GM12878 (cell line): ENCODE results near the gene HHIPL1. TPM values are rescaled to one million over a fixed set of nuclear protein-coding genes. Genes with fewer than 3 reads are reported as not detected.

ENCODE experiments used
- ATAC-seq: fragments of 200-7000 bp; cut with Tn5 transposase; 3 replicates; pipeline ENCODE4 v1.9.1; 2020; ENCODE audit warnings: mild to moderate bottlenecking, moderate library complexity
- BruUV-seq: library from RNA; stranded (reverse); fragments of 400-500 nt; replicated peaks from 2 replicates; lab custom pipeline; 2021; lab: Mats Ljungman, UMichigan
- CTCF ChIA-PET: fragments of 300-600 bp; sonication (Branson Sonifier 250); formaldehyde crosslinking; extraction: SDS; loops from one replicate; lab custom pipeline; 2021; ENCODE audit warnings: inconsistent platforms; lab: Yijun Ruan, JAX
- POLR2A ChIA-PET: fragments of 350-600 bp; formaldehyde crosslinking; extraction: SDS; loops from one replicate; lab custom pipeline; 2021; ENCODE audit warnings: inconsistent platforms; lab: Charles Lee
- RAD21 ChIA-PET: fragments of 300-600 bp; sonication (Branson Sonifier 250); formaldehyde crosslinking; loops from one replicate; lab custom pipeline; 2023; ENCODE audit warnings: antibody characterized with exemption; ENCODE audit not compliant: unreplicated experiment; lab: Charles Lee
- SMC1A ChIA-PET: fragments of 300-600 bp; sonication (Branson Sonifier 250); formaldehyde crosslinking; loops from one replicate; lab custom pipeline; 2023; ENCODE audit not compliant: unreplicated experiment, uncharacterized antibody; lab: Charles Lee
- DNase-seq: peaks from one replicate; pipeline ENCODE4 v3.0.0-alpha.2; 2011; ENCODE audit warnings: low read depth, low spot score
- FAIRE-seq: peaks from 3 replicates; lab custom pipeline; 2011; peaks lifted over from hg19 to GRCh38; lab: Jason Lieb, UNC
- H2AFZ ChIP-seq: 2 replicates; pipeline ENCODE4 v1.6.0; 2011; ENCODE audit warnings: low read depth, low read length, control low read depth; ENCODE audit not compliant: control insufficient read depth
- H3K27ac ChIP-seq: 2 replicates; pipeline ENCODE4 v1.5.1; 2011; ENCODE audit warnings: control low read depth; ENCODE audit not compliant: control insufficient read depth, insufficient read depth
- H3K27me3 ChIP-seq, 2 experiments: replicated peaks in 1 of 2; 2 replicates each; pipeline versions ENCODE4 v1.6.0 to v1.6.1; 2011; ENCODE audit warnings: low read length in 1 of 2; ENCODE audit not compliant: control insufficient read depth in 2 of 2, insufficient read depth in 2 of 2
- H3K36me3 ChIP-seq, 2 experiments: 2 replicates each; pipeline ENCODE4 v1.5.1; 2011; ENCODE audit warnings: low read length in 1 of 2; ENCODE audit not compliant: control insufficient read depth in 2 of 2, insufficient read depth in 2 of 2
- H3K4me1 ChIP-seq: 2 replicates; pipeline ENCODE4 v1.6.1; 2011; ENCODE audit warnings: mild to moderate bottlenecking, low read length, moderate library complexity, mixed read lengths; ENCODE audit not compliant: control insufficient read depth, insufficient read depth
- H3K4me2 ChIP-seq: 2 replicates; pipeline ENCODE4 v1.6.0; 2011; ENCODE audit warnings: control low read depth; ENCODE audit not compliant: control insufficient read depth, insufficient read depth
- H3K4me3 ChIP-seq: fragments of 200-600 bp; sonication (generic); 2 replicates; pipeline ENCODE4 v1.5.1; 2016
- H3K79me2 ChIP-seq: 2 replicates; pipeline ENCODE4 v1.6.0; 2011; ENCODE audit warnings: low read length; ENCODE audit not compliant: control insufficient read depth, insufficient read depth
- H3K9ac ChIP-seq: 2 replicates; pipeline ENCODE4 v1.8.0; 2011; ENCODE audit warnings: low read length, control low read depth, mixed read lengths; ENCODE audit not compliant: control insufficient read depth, insufficient read depth
- H3K9me3 ChIP-seq: replicated peaks from 3 replicates; pipeline ENCODE4 v1.5.1; 2011; ENCODE audit warnings: mild to moderate bottlenecking, low read length; ENCODE audit not compliant: control insufficient read depth, insufficient read depth
- H4K20me1 ChIP-seq: 2 replicates; pipeline ENCODE4 v1.6.0; 2011; ENCODE audit not compliant: control insufficient read depth, insufficient read depth
- FOXK2 ChIP-seq: fragments of 450-650 bp; IDR thresholded peaks from 2 replicates; pipeline ENCODE4 v1.6.1; 2017; ENCODE audit warnings: mild to moderate bottlenecking, moderate library complexity
- IRF3 ChIP-seq: fragments of 450-650 bp; IDR thresholded peaks from 2 replicates; pipeline ENCODE4 v1.6.1; 2014; ENCODE audit warnings: mild to moderate bottlenecking
- NR2C2 ChIP-seq: IDR thresholded peaks from 2 replicates; pipeline ENCODE4 v1.6.1; 2011; ENCODE audit warnings: borderline replicate concordance, low read depth; ENCODE audit not compliant: control insufficient read depth, insufficient read length
- PAX5 ChIP-seq: IDR thresholded peaks from 2 replicates; pipeline ENCODE4 v1.6.1; 2011; ENCODE audit warnings: low read depth, low read length, borderline replicate concordance
- SMC3 ChIP-seq: IDR thresholded peaks from 2 replicates; pipeline ENCODE4 v1.6.1; 2011; ENCODE audit warnings: low read length, improper control_type of control experiment, borderline replicate concordance
- WGBS: methylation state at CpG from one replicate; pipeline ENCODE4 v1.1.6; 2016; ENCODE audit warnings: low lambda C conversion rate; ENCODE audit not compliant: insufficient replicate concordance, insufficient coverage; ENCODE audit errors: missing lambda C conversion rate; 5-methylcytosine and 5-hydroxymethylcytosine counted together
- in situ Hi-C: fragments of 300-500 bp; cut with MboI; formaldehyde crosslinking; loops from 9 replicates; pipeline ENCODE4 v1.14.3; 2018; ENCODE audit warnings: mixed read lengths
- intact Hi-C: fragments of 100-400 bp; cut with micrococcal nuclease; formaldehyde crosslinking; loops from one replicate; pipeline ENCODE4 v1.14.2; 2022; ENCODE audit not compliant: unreplicated experiment
- polyA plus RNA-seq, 11 experiments: library from polyadenylated mRNA; depleted of rRNA in 4 of 11; unstranded in 6 of 11; stranded (reverse) in 5 of 11; fragments of >200 nt; fragmentation: Nextera tagmentation in 4 of 11; fragmentation: Illumina TruSeq in 1 of 11; extraction: Ambion mirVana in 4 of 11; extraction: Trizol in 1 of 11; gene quantifications; 1 replicate in 1 of 11; 2 replicates in 10 of 11; pipeline versions ENCODE4 v1.2.1 to v1.2.3, GENCODE V29; 2011 to 2016; ENCODE audit warnings: inconsistent platforms in 2 of 11, missing spikeins in 2 of 11, low read depth in 1 of 11
- total RNA-seq, 4 experiments: library from RNA; depleted of rRNA in 3 of 4; stranded (reverse); fragments of >200 nt in 3 of 4; fragmentation: Illumina TruSeq in 1 of 4; extraction: Trizol in 1 of 4; gene quantifications; 2 replicates each; pipeline versions ENCODE4 v1.2.1 to v1.2.3, GENCODE V29; 2013 to 2021
- TF ChIP-seq, protein P1 (sequence below): IDR thresholded peaks from 2 replicates; pipeline ENCODE4 v1.6.1; 2011; ENCODE audit warnings: borderline replicate concordance, low read depth, mild to moderate bottlenecking, moderate library complexity, mixed read lengths, low read length; ENCODE audit not compliant: insufficient read depth; ENCODE audit errors: extremely low read length

Gene HHIPL1
- total and polyA plus RNA-seq, 10 of the 15 experiments (the other 5 are each of a cell fraction or from before 2014, with no cell fraction given): 0.09 TPM; not detected in 9

GRCh38 chr14:99679111-99679510, 34.2 kb downstream of the HHIPL1 start:
- no peaks in the 10 kb centered on the region for H3K27me3 ChIP-seq
- H3K4me2 ChIP-seq: no peak overlapping the region
- WGBS: 57% methylated on average over 2 of the region's 2 CpGs
- CTCF ChIA-PET: interaction anchor here (0.7 to 1.7 kb wide), 4 partner anchors 9 to 221 kb away, joined by 3 to 5 read pairs (median 4); no protein-coding TSS in a partner anchor
- H3K79me2 ChIP-seq: no peaks in the 10 kb centered on the region
- no peak overlapping the region for H3K4me3 ChIP-seq
- no peak for FAIRE-seq
- TF ChIP-seq FOXK2 (no peak), NR2C2 (no peak), IRF3 (no peak), PAX5 (no peak), SMC3 (no peak)
- TF ChIP-seq, protein P1, sequence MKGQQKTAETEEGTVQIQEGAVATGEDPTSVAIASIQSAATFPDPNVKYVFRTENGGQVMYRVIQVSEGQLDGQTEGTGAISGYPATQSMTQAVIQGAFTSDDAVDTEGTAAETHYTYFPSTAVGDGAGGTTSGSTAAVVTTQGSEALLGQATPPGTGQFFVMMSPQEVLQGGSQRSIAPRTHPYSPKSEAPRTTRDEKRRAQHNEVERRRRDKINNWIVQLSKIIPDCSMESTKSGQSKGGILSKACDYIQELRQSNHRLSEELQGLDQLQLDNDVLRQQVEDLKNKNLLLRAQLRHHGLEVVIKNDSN: no peak
- TF ChIP-seq, all 136 proteins: peak for 0
- no peak overlapping the region for H3K27ac ChIP-seq
- BruUV-seq: no TSS peak
- no peaks in the 10 kb centered on the region for H3K36me3 ChIP-seq
- no peak overlapping the region for H3K9ac ChIP-seq
- H3K4me1 ChIP-seq: peaks cover 4% of the 10 kb centered on the region
- peaks cover 2% of the 10 kb centered on the region; the same call in 1 of the 3 replicates for H3K9me3 ChIP-seq
- no peaks in the 10 kb centered on the region for H4K20me1 ChIP-seq
- DNase-seq (no peak), ATAC-seq (no peak)
- RAD21 ChIA-PET: interaction anchor here (0.7 kb wide), 1 partner anchor 203 kb away, joined by 3 read pairs; no protein-coding TSS in a partner anchor
- SMC1A ChIA-PET: interaction anchor here (1.0 kb wide), 1 partner anchor 208 kb away, joined by 3 read pairs; no protein-coding TSS in a partner anchor
- in situ Hi-C loops: no loop called here
- H2AFZ ChIP-seq: no peak overlapping the region
- POLR2A ChIA-PET: interaction anchor here (0.5 kb wide), 1 partner anchor 167 kb away, joined by 3 read pairs; no protein-coding TSS in a partner anchor
- intact Hi-C loops: no loop called here
